GM13976 (cell line): ENCODE data around the gene ARHGEF17.

Experiments used
- DNase-seq: peaks from one replicate; pipeline ENCODE4 v3.0.0; 2012; ENCODE audit warnings: low spot score
- CTCF ChIP-seq: IDR thresholded peaks from 2 replicates; pipeline ENCODE4 v1.5.1; 2012; ENCODE audit warnings: borderline replicate concordance, mild to moderate bottlenecking; ENCODE audit not compliant: insufficient read depth; ENCODE audit errors: extremely low read depth, missing control alignments, control extremely low read depth
- in situ Hi-C: fragments of 300-500 bp; cut with MboI; formaldehyde crosslinking; loops from one replicate; pipeline ENCODE4 v1.12.0; 2022; ENCODE audit warnings: low sequenced_read_pairs, mixed read lengths, inconsistent platforms; ENCODE audit not compliant: unreplicated experiment

The ARHGEF17 gene

GRCh38 chr11:73367482-73368024 is 59.5 kb downstream of the ARHGEF17 start:
- no peak for DNase-seq
- TF ChIP-seq CTCF: no peak
- in situ Hi-C loops: no loop called here

- DNase-seq: no peak
- TF ChIP-seq CTCF: no peak
- in situ Hi-C loops: no loop called here
Observed at GRCh38 chr11:73372375-73372993, 64.4 kb downstream of the ARHGEF17 start.

- no peak for DNase-seq
- in situ Hi-C loops: no loop called here
- no peak for TF ChIP-seq CTCF
Observed at GRCh38 chr11:73374151-73374550, 66.1 kb downstream of the ARHGEF17 start.

- no peak for TF ChIP-seq CTCF
- in situ Hi-C loops: no loop called here
- DNase-seq: no peak
Observed at GRCh38 chr11:73375830-73376159, 67.7 kb downstream of the ARHGEF17 start.

GRCh38 chr11:73376160-73376802 is 68.2 kb downstream of the ARHGEF17 start, which contains the start of gene RELT:
RELT (plus strand) TSS chr11:73376399; CDS start chr11:73389137, 12,738 bp downstream.
- peak; percentile 95 for TF ChIP-seq CTCF
- in situ Hi-C loops: no loop called here
- peak; percentile 99 for DNase-seq

GRCh38 chr11:73376803-73377629 is 68.9 kb downstream of the ARHGEF17 start:
- in situ Hi-C loops: no loop called here
- DNase-seq: peak; percentile 87
- TF ChIP-seq CTCF: no peak
